Neural cell (in vitro differentiated cells): ENCODE measurements around the gene IFI6. TPM values are rescaled to one million over a fixed set of nuclear protein-coding genes. Genes with fewer than 3 reads are reported as not detected.

Source experiments
- H2AFZ ChIP-seq: fragments of 200-600, 300-800 bp; sonication (generic), shearing (Covaris generic); 2 replicates; pipeline ENCODE4 v1.6.0; 2014; ENCODE audit warnings: low read depth, mild to moderate bottlenecking, antibody characterized with exemption, low read length, moderate library complexity
- H3F3A ChIP-seq: fragments of 200-600 bp; shearing (Covaris generic); 2 replicates; pipeline ENCODE4 v1.6.1; 2016; ENCODE audit warnings: mild to moderate bottlenecking, moderate library complexity, mixed read lengths, antibody characterized with exemption, low read length; ENCODE audit not compliant: insufficient read depth, poor library complexity, severe bottlenecking
- H3K27ac ChIP-seq: fragments of 200-600, 300-800 bp; sonication (generic), shearing (Covaris generic); 2 replicates; pipeline ENCODE4 v1.5.1; 2014; ENCODE audit warnings: mild to moderate bottlenecking, low read length, moderate library complexity
- H3K27me3 ChIP-seq: fragments of 300-800, 200-600 bp; sonication (generic), shearing (Covaris generic); 2 replicates; pipeline ENCODE4 v1.6.0; 2014; ENCODE audit warnings: mild to moderate bottlenecking, low read depth, low read length, moderate library complexity; ENCODE audit not compliant: insufficient read depth
- H3K36me3 ChIP-seq: fragments of 300-800, 200-600 bp; sonication (generic), shearing (Covaris generic); 2 replicates; pipeline ENCODE4 v1.5.1; 2014; ENCODE audit warnings: mild to moderate bottlenecking, antibody characterized with exemption, low read length, moderate library complexity; ENCODE audit not compliant: insufficient read depth
- H3K4me2 ChIP-seq: fragments of 300-800, 200-600 bp; sonication (generic), shearing (Covaris generic); 2 replicates; pipeline ENCODE4 v1.6.0; 2014; ENCODE audit warnings: mild to moderate bottlenecking, low read length
- H3K4me3 ChIP-seq: fragments of 300-800, 200-600 bp; sonication (generic), shearing (Covaris generic); 2 replicates; pipeline ENCODE4 v1.5.1; 2014; ENCODE audit warnings: mild to moderate bottlenecking, low read length, moderate library complexity
- H3K79me2 ChIP-seq: fragments of 200-600 bp; shearing (Covaris generic); replicated peaks from 2 replicates; pipeline ENCODE4 v1.6.0; 2014; ENCODE audit warnings: mild to moderate bottlenecking, low read length, moderate library complexity; ENCODE audit not compliant: insufficient read depth
- H3K9ac ChIP-seq: fragments of 300-800, 200-600 bp; sonication (generic), shearing (Covaris generic); 2 replicates; pipeline ENCODE4 v1.6.1; 2016; ENCODE audit warnings: mild to moderate bottlenecking, low read length, mixed read lengths
- H3K9me2 ChIP-seq: fragments of 200-600 bp; shearing (Covaris generic); 2 replicates; pipeline ENCODE4 v1.6.1; 2016; ENCODE audit warnings: mild to moderate bottlenecking, low read length, mixed read lengths; ENCODE audit not compliant: insufficient read depth
- H3K9me3 ChIP-seq: fragments of 200-600, 300-800 bp; sonication (generic), shearing (Covaris generic); 2 replicates; pipeline ENCODE4 v1.6.1; 2016; ENCODE audit warnings: mild to moderate bottlenecking, mixed run types, low read length, moderate library complexity, mixed read lengths
- H4K20me1 ChIP-seq: fragments of 200-600 bp; shearing (Covaris generic); 2 replicates; pipeline ENCODE4 v1.6.1; 2016; ENCODE audit warnings: mild to moderate bottlenecking, mixed run types; ENCODE audit not compliant: insufficient read depth
- CTCF ChIP-seq: fragments of 450-650 bp; IDR thresholded peaks from 2 replicates; pipeline ENCODE4 v1.5.1; 2014; ENCODE audit warnings: antibody characterized with exemption, mild to moderate bottlenecking, moderate library complexity; ENCODE audit not compliant: poor library complexity, severe bottlenecking
- EP300 ChIP-seq: fragments of 450-650 bp; conservative IDR thresholded peaks from 2 replicates; pipeline ENCODE4 v1.6.1; 2014; ENCODE audit warnings: antibody characterized with exemption, mild to moderate bottlenecking, moderate library complexity; ENCODE audit not compliant: poor library complexity, severe bottlenecking
- EZH2 ChIP-seq: fragments of 200-600, 300-800 bp; shearing (Covaris generic), sonication (generic); IDR thresholded peaks from 2 replicates; pipeline ENCODE4 v1.6.1; 2014; ENCODE audit warnings: antibody characterized with exemption, low read length, borderline replicate concordance, mild to moderate bottlenecking; ENCODE audit not compliant: insufficient read depth, poor library complexity, severe bottlenecking
- MXI1 ChIP-seq: fragments of 450-650 bp; conservative IDR thresholded peaks from 2 replicates; pipeline ENCODE4 v1.6.1; 2014; ENCODE audit warnings: antibody characterized with exemption, mild to moderate bottlenecking; ENCODE audit not compliant: poor library complexity, severe bottlenecking
- POLR2AphosphoS5 ChIP-seq: IDR thresholded peaks from 2 replicates; pipeline ENCODE4 v1.6.1; 2012
- RAD21 ChIP-seq: fragments of 450-650 bp; conservative IDR thresholded peaks from 2 replicates; pipeline ENCODE4 v1.6.1; 2014; ENCODE audit warnings: antibody characterized with exemption, mild to moderate bottlenecking, moderate library complexity
- REST ChIP-seq: IDR thresholded peaks from 2 replicates; pipeline ENCODE4 v1.6.1; 2012; ENCODE audit warnings: borderline replicate concordance
- SMC3 ChIP-seq: fragments of 450-650 bp; conservative IDR thresholded peaks from 2 replicates; pipeline ENCODE4 v1.6.1; 2014; ENCODE audit warnings: antibody characterized with exemption, mild to moderate bottlenecking, moderate library complexity; ENCODE audit not compliant: poor library complexity
- TAF1 ChIP-seq: IDR thresholded peaks from 2 replicates; pipeline ENCODE4 v1.6.1; 2012; ENCODE audit warnings: low read depth
- polyA plus RNA-seq: library from polyadenylated mRNA; depleted of rRNA; stranded (reverse); fragments of >200 nt; gene quantifications from 2 replicates; pipeline ENCODE4 v1.2.3, GENCODE V29; 2014

The IFI6 gene
- polyA plus RNA-seq, 1 donor from 2014 or later, result 0.35 TPM

- Histone ChIP-seq H3K79me2 (no peaks in the 10 kb centered on the region), H3K9me2 (no peaks in the 10 kb centered on the region), H3K9ac (no peak overlapping the region), H2AFZ (no peak overlapping the region), H3K4me3 (peak overlapping the region; percentile 48), H3K4me2 (no peak overlapping the region), H4K20me1 (no peaks in the 10 kb centered on the region), H3F3A (no peaks in the 10 kb centered on the region), H3K27me3 (peaks cover 17% of the 10 kb centered on the region), H3K27ac (no peak overlapping the region), H3K36me3 (no peaks in the 10 kb centered on the region), H3K9me3 (no peaks in the 10 kb centered on the region)
- TF ChIP-seq EZH2 (no peak), MXI1 (no peak), SMC3 (no peak), TAF1 (no peak), CTCF (no peak), REST (no peak), RAD21 (no peak), POLR2AphosphoS5 (no peak), EP300 (no peak)
Observed at GRCh38 chr1:27659497-27660299, 12.3 kb downstream of the IFI6 start.

- peaks cover 17% of the 10 kb centered on the region for H3K27me3 ChIP-seq
- H3K79me2 ChIP-seq, result no peaks in the 10 kb centered on the region
- no peak overlapping the region for H3K4me2 ChIP-seq
- H3F3A ChIP-seq, result no peaks in the 10 kb centered on the region
- no peak overlapping the region for H2AFZ ChIP-seq
- TF ChIP-seq REST (no peak), POLR2AphosphoS5 (no peak), EP300 (no peak), MXI1 (no peak), RAD21 (no peak), TAF1 (no peak), SMC3 (no peak), EZH2 (no peak), CTCF (no peak)
- no peaks in the 10 kb centered on the region for H3K9me2 ChIP-seq
- no peak overlapping the region for H3K9ac ChIP-seq
- H4K20me1 ChIP-seq, result no peaks in the 10 kb centered on the region
- no peak overlapping the region for H3K4me3 ChIP-seq
- H3K36me3 ChIP-seq, result no peaks in the 10 kb centered on the region
- no peaks in the 10 kb centered on the region for H3K9me3 ChIP-seq
- no peak overlapping the region for H3K27ac ChIP-seq
Observed at GRCh38 chr1:27658951-27659496, 13.0 kb downstream of the IFI6 start.
